Smooth muscle cell (in vitro differentiated cells): ENCODE results near the gene IRX4. TPM values are rescaled to one million over a fixed set of nuclear protein-coding genes. Genes with fewer than 3 reads are reported as not detected.

Source experiments
- DNase-seq: peaks from one replicate; lab custom pipeline; 2025; ENCODE audit not compliant: unreplicated experiment; lab: John Stamatoyannopoulos, UW
- H2AFZ ChIP-seq: fragments of 200-600 bp; sonication (generic); 2 replicates; pipeline ENCODE4 v1.6.0; 2016; ENCODE audit warnings: antibody characterized with exemption, low read depth, mild to moderate bottlenecking
- H3F3A ChIP-seq: fragments of 200-600 bp; sonication (generic); 2 replicates; pipeline ENCODE4 v1.6.0; 2017; ENCODE audit warnings: antibody characterized with exemption, low read depth
- H3K27ac ChIP-seq: fragments of 200-600 bp; sonication (generic); 2 replicates; pipeline ENCODE4 v1.5.1; 2016; ENCODE audit warnings: low read depth, mild to moderate bottlenecking
- H3K27me3 ChIP-seq: fragments of 200-600 bp; sonication (generic); 2 replicates; pipeline ENCODE4 v1.6.1; 2016; ENCODE audit warnings: low read depth, mild to moderate bottlenecking
- H3K36me3 ChIP-seq: fragments of 200-600 bp; sonication (generic); 2 replicates; pipeline ENCODE4 v1.5.1; 2016; ENCODE audit warnings: low read depth
- H3K4me1 ChIP-seq: fragments of 200-600 bp; sonication (generic); 2 replicates; pipeline ENCODE4 v1.5.1; 2016; ENCODE audit warnings: low read depth
- H3K4me2 ChIP-seq: fragments of 200-600 bp; sonication (generic); 2 replicates; pipeline ENCODE4 v1.6.0; 2016; ENCODE audit warnings: mild to moderate bottlenecking
- H3K4me3 ChIP-seq: fragments of 200-600 bp; sonication (generic); 2 replicates; pipeline ENCODE4 v1.5.1; 2016; ENCODE audit warnings: mild to moderate bottlenecking
- H3K79me2 ChIP-seq: fragments of 200-600 bp; sonication (generic); 2 replicates; pipeline ENCODE4 v1.6.0; 2016; ENCODE audit warnings: low read depth, mild to moderate bottlenecking
- H3K9ac ChIP-seq: fragments of 200-600 bp; sonication (generic); 2 replicates; pipeline ENCODE4 v1.6.0; 2016; ENCODE audit warnings: low read depth
- H3K9me3 ChIP-seq: fragments of 200-600 bp; sonication (generic); replicated peaks from 2 replicates; pipeline ENCODE4 v1.5.1; 2016; ENCODE audit warnings: low read depth
- H4K20me1 ChIP-seq: fragments of 200-600 bp; sonication (generic); 2 replicates; pipeline ENCODE4 v1.6.0; 2016; ENCODE audit warnings: low read depth
- WGBS: methylation state at CpG from one replicate; pipeline ENCODE4 v1.1.7; 2016; ENCODE audit warnings: low lambda C conversion rate; 5-methylcytosine and 5-hydroxymethylcytosine counted together
- polyA plus RNA-seq: library from polyadenylated mRNA; unstranded; fragments of >200 nt; fragmentation: Nextera tagmentation; extraction: Ambion mirVana; gene quantifications from 2 replicates; pipeline ENCODE4 v1.2.1, GENCODE V29; 2016
- total RNA-seq: library from RNA; depleted of rRNA; stranded (reverse); fragments of >200 nt; gene quantifications from 2 replicates; pipeline ENCODE4 v1.2.3, GENCODE V29; 2014
- TF ChIP-seq, protein P1 (sequence below): fragments of 200-600 bp; sonication (generic); IDR thresholded peaks from 2 replicates; pipeline ENCODE4 v1.5.1; 2017; ENCODE audit warnings: borderline replicate concordance, mild to moderate bottlenecking, antibody characterized with exemption; ENCODE audit not compliant: insufficient read depth, poor library complexity, severe bottlenecking

IRX4 gene
- total and polyA plus RNA-seq, 2 experiments from 2014 or later = 0.18 to 0.40 TPM

- WGBS = 95% methylated on average over 14 of the region's 16 CpGs
- Histone ChIP-seq H2AFZ (no peak overlapping the region), H3K27ac (no peak overlapping the region), H3K4me3 (no peak overlapping the region), H3K79me2 (no peaks in the 10 kb centered on the region), H3K9ac (no peak overlapping the region), H3K36me3 (no peaks in the 10 kb centered on the region), H3K27me3 (peaks cover 23% of the 10 kb centered on the region), H3K9me3 (no peaks in the 10 kb centered on the region), H3F3A (no peaks in the 10 kb centered on the region), H4K20me1 (no peaks in the 10 kb centered on the region), H3K4me1 (no peaks in the 10 kb centered on the region), H3K4me2 (no peak overlapping the region)
- DNase-seq = no peak
- TF ChIP-seq, protein P1, sequence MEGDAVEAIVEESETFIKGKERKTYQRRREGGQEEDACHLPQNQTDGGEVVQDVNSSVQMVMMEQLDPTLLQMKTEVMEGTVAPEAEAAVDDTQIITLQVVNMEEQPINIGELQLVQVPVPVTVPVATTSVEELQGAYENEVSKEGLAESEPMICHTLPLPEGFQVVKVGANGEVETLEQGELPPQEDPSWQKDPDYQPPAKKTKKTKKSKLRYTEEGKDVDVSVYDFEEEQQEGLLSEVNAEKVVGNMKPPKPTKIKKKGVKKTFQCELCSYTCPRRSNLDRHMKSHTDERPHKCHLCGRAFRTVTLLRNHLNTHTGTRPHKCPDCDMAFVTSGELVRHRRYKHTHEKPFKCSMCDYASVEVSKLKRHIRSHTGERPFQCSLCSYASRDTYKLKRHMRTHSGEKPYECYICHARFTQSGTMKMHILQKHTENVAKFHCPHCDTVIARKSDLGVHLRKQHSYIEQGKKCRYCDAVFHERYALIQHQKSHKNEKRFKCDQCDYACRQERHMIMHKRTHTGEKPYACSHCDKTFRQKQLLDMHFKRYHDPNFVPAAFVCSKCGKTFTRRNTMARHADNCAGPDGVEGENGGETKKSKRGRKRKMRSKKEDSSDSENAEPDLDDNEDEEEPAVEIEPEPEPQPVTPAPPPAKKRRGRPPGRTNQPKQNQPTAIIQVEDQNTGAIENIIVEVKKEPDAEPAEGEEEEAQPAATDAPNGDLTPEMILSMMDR = no peak
Measured at GRCh38 chr5:1858436-1858835, 24.3 kb downstream of the IRX4 start.

DNA sequence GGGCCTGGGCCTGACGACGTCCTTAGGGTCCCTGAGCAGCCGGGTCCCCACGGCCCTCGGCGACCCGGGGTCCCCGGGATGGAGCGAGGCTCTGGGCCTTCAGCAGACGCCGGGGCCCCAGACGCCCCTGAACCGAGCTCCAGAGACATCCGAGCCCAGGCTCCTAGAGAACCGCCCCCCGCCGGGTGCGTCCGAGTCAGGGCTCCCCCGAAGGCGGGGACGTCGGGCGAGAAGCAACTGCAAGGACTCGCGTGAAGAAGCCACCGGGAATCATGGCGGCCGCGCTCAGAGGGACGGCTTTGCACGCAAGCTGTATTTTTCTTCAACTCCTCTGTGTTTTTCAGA lies 25.5 kb downstream of the IRX4 start:
- 95% methylated on average over 31 of the region's 32 CpGs for WGBS
- no peak overlapping the region for H3K4me3 ChIP-seq
- no peaks in the 10 kb centered on the region for H3K9me3 ChIP-seq
- no peaks in the 10 kb centered on the region for H3K36me3 ChIP-seq
- H3K4me1 ChIP-seq = no peaks in the 10 kb centered on the region
- H4K20me1 ChIP-seq = no peaks in the 10 kb centered on the region
- H3K27ac ChIP-seq = no peak overlapping the region
- H2AFZ ChIP-seq = no peak overlapping the region
- H3F3A ChIP-seq = no peaks in the 10 kb centered on the region
- H3K79me2 ChIP-seq = no peaks in the 10 kb centered on the region
- H3K9ac ChIP-seq = no peak overlapping the region
- peaks cover 34% of the 10 kb centered on the region for H3K27me3 ChIP-seq
- H3K4me2 ChIP-seq = no peak overlapping the region
- TF ChIP-seq, protein P1 = no peak
- no peak for DNase-seq

GRCh38 chr5:1856596-1857255 lies 26.0 kb downstream of the IRX4 start:
- WGBS = 95% methylated on average over 35 of the region's 49 CpGs

More at GRCh38 chr5:1856596-1857255, 26.0 kb downstream of the IRX4 start:
- no peak overlapping the region for H3K27ac ChIP-seq
- H3K79me2 ChIP-seq = no peaks in the 10 kb centered on the region
- no peaks in the 10 kb centered on the region for H3F3A ChIP-seq
- TF ChIP-seq, protein P1 = no peak
- H3K4me3 ChIP-seq = no peak overlapping the region
- no peaks in the 10 kb centered on the region for H3K9me3 ChIP-seq
- H3K36me3 ChIP-seq = no peaks in the 10 kb centered on the region
- peaks cover 39% of the 10 kb centered on the region for H3K27me3 ChIP-seq
- no peak overlapping the region for H2AFZ ChIP-seq
- H3K4me1 ChIP-seq = no peaks in the 10 kb centered on the region
- no peaks in the 10 kb centered on the region for H4K20me1 ChIP-seq
- H3K9ac ChIP-seq = no peak overlapping the region
- DNase-seq = no peak
- no peak overlapping the region for H3K4me2 ChIP-seq
